GM10266 (cell line): ENCODE results near the gene PMS1.
"Not testable (repeated sequence)": the region's sequence is repeated elsewhere in the genome, so short reads cannot be mapped to it uniquely, and the experiment has no call there.

Experiments
- DNase-seq: peaks from one replicate; pipeline ENCODE4 v3.0.0; 2012; ENCODE audit errors: extremely low spot score
- TF ChIP-seq, protein P1 (sequence below): IDR thresholded peaks from 2 replicates; pipeline ENCODE4 v1.5.1; 2012; ENCODE audit warnings: mild to moderate bottlenecking, low read depth; ENCODE audit not compliant: control insufficient read depth, insufficient read depth; ENCODE audit errors: missing control alignments

Gene PMS1

DNA sequence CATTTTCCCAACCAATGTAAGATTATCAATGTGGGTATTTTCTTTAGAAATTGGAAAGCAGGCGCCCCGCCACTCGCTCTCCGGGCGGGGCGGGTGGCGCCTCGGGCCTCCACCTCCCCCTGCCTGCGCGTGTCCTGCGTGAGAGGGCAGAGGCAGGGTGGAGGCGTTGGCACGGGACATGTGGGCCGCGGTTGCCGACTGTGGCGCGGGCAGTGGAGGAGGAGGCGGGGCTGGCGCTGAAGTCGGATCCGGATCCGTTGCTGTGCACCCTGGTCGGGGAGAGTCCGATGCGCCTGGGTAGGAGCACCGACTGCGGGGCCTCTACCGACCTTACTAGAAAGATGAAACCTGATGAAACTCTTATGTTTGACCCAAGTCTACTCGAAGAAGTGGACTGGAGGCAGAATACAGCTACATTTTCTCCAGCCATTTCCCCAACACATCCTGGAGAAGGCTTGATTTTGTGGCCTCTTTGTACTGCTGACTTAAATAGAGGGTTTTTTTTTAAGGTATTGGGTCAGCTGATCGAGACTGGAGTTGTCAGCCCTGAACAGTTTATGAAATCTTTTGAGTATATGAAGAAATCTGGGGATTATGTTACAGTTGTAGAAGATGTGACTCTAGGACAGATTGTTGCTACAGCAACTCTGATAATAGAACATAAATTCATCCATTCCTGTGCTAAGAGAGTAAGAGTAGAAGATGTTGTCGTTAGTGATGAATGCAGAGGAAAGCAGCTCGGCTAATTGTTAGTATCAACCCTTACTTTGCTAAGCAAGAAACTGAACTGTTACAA, 37.9 kb downstream of the PMS1 start:
- no peak for DNase-seq
- TF ChIP-seq, protein P1, sequence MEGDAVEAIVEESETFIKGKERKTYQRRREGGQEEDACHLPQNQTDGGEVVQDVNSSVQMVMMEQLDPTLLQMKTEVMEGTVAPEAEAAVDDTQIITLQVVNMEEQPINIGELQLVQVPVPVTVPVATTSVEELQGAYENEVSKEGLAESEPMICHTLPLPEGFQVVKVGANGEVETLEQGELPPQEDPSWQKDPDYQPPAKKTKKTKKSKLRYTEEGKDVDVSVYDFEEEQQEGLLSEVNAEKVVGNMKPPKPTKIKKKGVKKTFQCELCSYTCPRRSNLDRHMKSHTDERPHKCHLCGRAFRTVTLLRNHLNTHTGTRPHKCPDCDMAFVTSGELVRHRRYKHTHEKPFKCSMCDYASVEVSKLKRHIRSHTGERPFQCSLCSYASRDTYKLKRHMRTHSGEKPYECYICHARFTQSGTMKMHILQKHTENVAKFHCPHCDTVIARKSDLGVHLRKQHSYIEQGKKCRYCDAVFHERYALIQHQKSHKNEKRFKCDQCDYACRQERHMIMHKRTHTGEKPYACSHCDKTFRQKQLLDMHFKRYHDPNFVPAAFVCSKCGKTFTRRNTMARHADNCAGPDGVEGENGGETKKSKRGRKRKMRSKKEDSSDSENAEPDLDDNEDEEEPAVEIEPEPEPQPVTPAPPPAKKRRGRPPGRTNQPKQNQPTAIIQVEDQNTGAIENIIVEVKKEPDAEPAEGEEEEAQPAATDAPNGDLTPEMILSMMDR = no peak

GRCh38 chr2:189824694-189825396, 40.6 kb downstream of the PMS1 start:
- TF ChIP-seq, protein P1 = no peak
- no peak for DNase-seq

- TF ChIP-seq, protein P1 = no peak
Observed at GRCh38 chr2:189826039-189826438, 41.8 kb downstream of the PMS1 start.

DNA sequence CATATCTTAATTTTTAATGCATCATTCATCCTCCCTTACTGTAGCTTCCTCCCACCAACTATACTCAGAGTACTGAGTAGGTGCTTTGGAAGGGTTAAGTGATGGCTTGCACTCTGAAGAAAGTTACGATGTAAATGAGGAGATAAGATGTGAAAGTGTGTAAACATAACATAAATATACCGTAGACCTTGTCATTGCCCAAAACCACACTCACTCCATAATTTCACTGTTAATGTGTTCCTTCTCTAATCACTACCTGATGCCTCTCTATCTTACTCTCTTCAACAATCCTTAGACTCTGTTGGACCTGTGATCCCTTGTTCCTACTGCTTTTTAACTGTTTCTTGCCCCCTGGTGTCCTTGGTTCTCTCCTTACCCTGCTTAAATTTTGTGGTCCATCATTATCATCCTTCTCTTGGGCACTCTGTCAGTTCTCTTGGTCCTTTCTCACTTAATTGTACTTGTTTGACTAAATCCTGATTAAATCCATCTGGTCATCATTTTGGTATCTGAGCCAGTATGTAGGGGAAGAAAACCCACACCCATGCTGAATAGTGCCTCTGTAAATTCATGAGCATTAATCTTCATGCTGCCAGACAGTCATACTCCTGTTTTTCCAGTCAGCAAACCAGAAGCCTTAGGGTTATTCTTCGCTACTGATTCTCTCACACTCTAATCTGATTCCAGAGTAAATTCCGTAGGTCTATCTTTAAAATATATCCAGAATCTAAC, 45.0 kb downstream of the PMS1 start:
- TF ChIP-seq, protein P1 = no peak
- no peak for DNase-seq

More at GRCh38 chr2:189826039-189826438, 41.8 kb downstream of the PMS1 start:
- no peak for DNase-seq

GRCh38 chr2:189830510-189830909, 46.3 kb downstream of the PMS1 start:
- DNase-seq = no peak
- TF ChIP-seq, protein P1 = no peak

DNA sequence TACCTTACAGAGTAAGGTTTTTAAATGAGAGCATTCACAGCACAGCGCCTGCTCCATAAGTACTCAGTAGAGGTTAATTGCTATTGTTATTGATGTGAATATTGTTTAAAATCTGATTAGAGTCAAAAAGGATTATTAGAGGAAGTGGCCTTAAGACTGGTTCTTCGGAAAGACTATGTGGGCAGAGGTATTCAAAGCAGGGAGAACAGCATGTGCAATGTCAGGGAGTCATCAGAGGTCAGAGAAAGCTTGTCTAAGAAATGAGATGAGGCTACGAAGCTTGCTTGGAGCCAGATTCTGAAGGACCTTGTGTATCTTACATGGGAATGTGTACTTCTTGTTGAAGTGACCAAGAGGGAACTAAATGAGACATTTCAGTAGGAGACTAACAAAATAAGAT, 49.8 kb downstream of the PMS1 start:
- DNase-seq = no peak
- TF ChIP-seq, protein P1 = no peak

GRCh38 chr2:189834642-189835041, 50.4 kb downstream of the PMS1 start:
- DNase-seq = not testable (repeated sequence)
